PFSK-1 (cell line): ENCODE data around the gene CA11.

Source experiments
- FOXP2 ChIP-seq: optimal IDR thresholded peaks from 2 replicates; pipeline ENCODE3; 2011; ENCODE audit warnings: borderline replicate concordance, control low read depth, inconsistent platforms; ENCODE audit not compliant: insufficient read depth; ENCODE audit errors: extremely low read length, extremely low read depth
- POLR2AphosphoS5 ChIP-seq: IDR thresholded peaks from 2 replicates; pipeline ENCODE4 v1.6.1; 2012; ENCODE audit warnings: low read depth, mild to moderate bottlenecking, control low read depth, low read length, moderate library complexity
- REST ChIP-seq, 2 experiments: IDR thresholded peaks; 2 replicates each; pipeline versions ENCODE4 v1.6.1 to v1.8.0; 2011 to 2012; ENCODE audit warnings: low read depth in 2 of 2, low read length in 2 of 2, control low read depth in 1 of 2, inconsistent platforms in 1 of 2, mild to moderate bottlenecking in 1 of 2, moderate library complexity in 1 of 2; ENCODE audit not compliant: insufficient read depth in 1 of 2
- SIN3A ChIP-seq: IDR thresholded peaks from 2 replicates; pipeline ENCODE4 v1.6.1; 2012; ENCODE audit warnings: mild to moderate bottlenecking, low read length, moderate library complexity, borderline replicate concordance; ENCODE audit not compliant: insufficient read depth
- TAF1 ChIP-seq: IDR thresholded peaks from 2 replicates; pipeline ENCODE4 v1.6.1; 2012; ENCODE audit warnings: low read length, control low read depth, borderline replicate concordance; ENCODE audit not compliant: insufficient read depth

- TF ChIP-seq POLR2AphosphoS5 (no peak), SIN3A (no peak), REST (IDR thresholded peaks at IDR 0.05; ENCODE audit: insufficient read depth in 1 of 2, low read depth in 2 of 2, low read length in 2 of 2) (no peak), TAF1 (no peak), FOXP2 (no peak)
Observed at GRCh38 chr19:48665786-48666185, 19.8 kb upstream of the CA11 start.
